ENCODE measurements around the gene TEAD1. TPM values are rescaled to one million over a fixed set of nuclear protein-coding genes. Genes with fewer than 3 reads are reported as not detected.

The TEAD1 gene
- total and polyA plus RNA-seq, 2 donors, result 80.7 to 136 TPM

- Histone ChIP-seq H3K4me3 (ENCODE audit: low read depth, low read length) (no peak overlapping the region), H3K27ac (ENCODE audit: low read depth) (no peak overlapping the region), H3K36me3 (ENCODE audit: insufficient read depth) (no peaks in the 10 kb centered on the region), H3K4me1 (ENCODE audit: insufficient read depth) (no peaks in the 10 kb centered on the region)
- 88% methylated on average over 7 of the region's 7 CpGs for WGBS
- no peak for DNase-seq (ENCODE audit: extremely low spot score)
Observed at GRCh38 chr11:12964650-12965049, 290.4 kb downstream of the TEAD1 start.

- no peak overlapping the region for H3K27ac ChIP-seq (ENCODE audit: low read depth)
- no peak overlapping the region for H3K4me3 ChIP-seq (ENCODE audit: low read depth, low read length)
- H3K36me3 ChIP-seq (ENCODE audit: insufficient read depth), result no peaks in the 10 kb centered on the region
- H3K4me1 ChIP-seq (ENCODE audit: insufficient read depth), result no peaks in the 10 kb centered on the region
- WGBS, result 91% methylated on average over 5 of the region's 5 CpGs
- DNase-seq (ENCODE audit: extremely low spot score), result no peak
Observed at GRCh38 chr11:12966002-12966401, 291.8 kb downstream of the TEAD1 start.

GRCh38 chr11:12968101-12968500, 293.9 kb downstream of the TEAD1 start:
- H3K4me1 ChIP-seq (ENCODE audit: insufficient read depth), result no peaks in the 10 kb centered on the region
- no peak for DNase-seq (ENCODE audit: extremely low spot score)
- no peaks in the 10 kb centered on the region for H3K36me3 ChIP-seq (ENCODE audit: insufficient read depth)
- H3K27ac ChIP-seq (ENCODE audit: low read depth), result no peak overlapping the region
- H3K4me3 ChIP-seq (ENCODE audit: low read depth, low read length), result no peak overlapping the region
- 73% methylated on average over 1 of the region's 1 CpG for WGBS

- WGBS, result 81% methylated on average over 6 of the region's 6 CpGs
- no peaks in the 10 kb centered on the region for H3K4me1 ChIP-seq (ENCODE audit: insufficient read depth)
- no peak for DNase-seq (ENCODE audit: extremely low spot score)
- H3K36me3 ChIP-seq (ENCODE audit: insufficient read depth), result no peaks in the 10 kb centered on the region
- H3K4me3 ChIP-seq (ENCODE audit: low read depth, low read length), result no peak overlapping the region
- no peak overlapping the region for H3K27ac ChIP-seq (ENCODE audit: low read depth)
Observed at GRCh38 chr11:12968826-12969225, 294.6 kb downstream of the TEAD1 start.

GRCh38 chr11:12971955-12972354, 297.7 kb downstream of the TEAD1 start:
- Histone ChIP-seq H3K27ac (ENCODE audit: low read depth) (no peak overlapping the region), H3K4me1 (ENCODE audit: insufficient read depth) (no peaks in the 10 kb centered on the region), H3K4me3 (ENCODE audit: low read depth, low read length) (no peak overlapping the region), H3K36me3 (ENCODE audit: insufficient read depth) (no peaks in the 10 kb centered on the region)
- no peak for DNase-seq (ENCODE audit: extremely low spot score)
- 68% methylated on average over 1 of the region's 1 CpG for WGBS

GRCh38 chr11:12973528-12974181, 299.4 kb downstream of the TEAD1 start:
- H3K36me3 ChIP-seq (ENCODE audit: insufficient read depth), result no peaks in the 10 kb centered on the region
- no peaks in the 10 kb centered on the region for H3K4me1 ChIP-seq (ENCODE audit: insufficient read depth)
- no peak overlapping the region for H3K27ac ChIP-seq (ENCODE audit: low read depth)
- no peak overlapping the region for H3K4me3 ChIP-seq (ENCODE audit: low read depth, low read length)
- DNase-seq (ENCODE audit: extremely low spot score), result no peak
- 19% methylated on average over 1 of the region's 1 CpG for WGBS

- H3K4me1 ChIP-seq (ENCODE audit: insufficient read depth), result no peaks in the 10 kb centered on the region
- 33% methylated on average over 2 of the region's 2 CpGs for WGBS
- H3K27ac ChIP-seq (ENCODE audit: low read depth), result no peak overlapping the region
Observed at GRCh38 chr11:12975195-12975594, 301.0 kb downstream of the TEAD1 start.

GRCh38 chr11:12979928-12980689, 305.9 kb downstream of the TEAD1 start:
- no peak overlapping the region for H3K4me3 ChIP-seq (ENCODE audit: low read depth, low read length)
- no peaks in the 10 kb centered on the region for H3K4me1 ChIP-seq (ENCODE audit: insufficient read depth)
- no peak overlapping the region for H3K27ac ChIP-seq (ENCODE audit: low read depth)
- 44% methylated on average over 8 of the region's 8 CpGs for WGBS
- no peaks in the 10 kb centered on the region for H3K36me3 ChIP-seq (ENCODE audit: insufficient read depth)
- no peak for DNase-seq (ENCODE audit: extremely low spot score)

More at GRCh38 chr11:12975195-12975594, 301.0 kb downstream of the TEAD1 start:
- H3K36me3 ChIP-seq (ENCODE audit: insufficient read depth), result no peaks in the 10 kb centered on the region
- no peak overlapping the region for H3K4me3 ChIP-seq (ENCODE audit: low read depth, low read length)
- no peak for DNase-seq (ENCODE audit: extremely low spot score)

GRCh38 chr11:12981676-12982522, 307.7 kb downstream of the TEAD1 start:
- Histone ChIP-seq H3K36me3 (ENCODE audit: insufficient read depth) (no peaks in the 10 kb centered on the region), H3K4me1 (ENCODE audit: insufficient read depth) (no peaks in the 10 kb centered on the region), H3K4me3 (ENCODE audit: low read depth, low read length) (no peak overlapping the region), H3K27ac (ENCODE audit: low read depth) (no peak overlapping the region)
- WGBS, result 77% methylated on average over 3 of the region's 3 CpGs
- no peak for DNase-seq (ENCODE audit: extremely low spot score)

- Histone ChIP-seq H3K4me1 (ENCODE audit: insufficient read depth) (no peaks in the 10 kb centered on the region), H3K4me3 (ENCODE audit: low read depth, low read length) (no peak overlapping the region), H3K36me3 (ENCODE audit: insufficient read depth) (no peaks in the 10 kb centered on the region), H3K27ac (ENCODE audit: low read depth) (no peak overlapping the region)
- WGBS, result 83% methylated on average over 7 of the region's 7 CpGs
- DNase-seq (ENCODE audit: extremely low spot score), result no peak
Observed at GRCh38 chr11:12983336-12983735, 309.1 kb downstream of the TEAD1 start.

GRCh38 chr11:12986194-12986898, 312.1 kb downstream of the TEAD1 start:
- DNase-seq (ENCODE audit: extremely low spot score), result no peak
- Histone ChIP-seq H3K27ac (ENCODE audit: low read depth) (no peak overlapping the region), H3K4me3 (ENCODE audit: low read depth, low read length) (no peak overlapping the region), H3K36me3 (ENCODE audit: insufficient read depth) (no peaks in the 10 kb centered on the region), H3K4me1 (ENCODE audit: insufficient read depth) (no peaks in the 10 kb centered on the region)
- 77% methylated on average over 8 of the region's 8 CpGs for WGBS

GRCh38 chr11:12989428-12990161, 315.4 kb downstream of the TEAD1 start:
- H3K27ac ChIP-seq (ENCODE audit: low read depth), result no peak overlapping the region
- 79% methylated on average over 13 of the region's 13 CpGs for WGBS
- no peak for DNase-seq (ENCODE audit: extremely low spot score)
- no peaks in the 10 kb centered on the region for H3K4me1 ChIP-seq (ENCODE audit: insufficient read depth)
- no peak overlapping the region for H3K4me3 ChIP-seq (ENCODE audit: low read depth, low read length)
- no peaks in the 10 kb centered on the region for H3K36me3 ChIP-seq (ENCODE audit: insufficient read depth)

- DNase-seq (ENCODE audit: extremely low spot score), result no peak
- Histone ChIP-seq H3K4me1 (ENCODE audit: insufficient read depth) (no peaks in the 10 kb centered on the region), H3K4me3 (ENCODE audit: low read depth, low read length) (no peak overlapping the region), H3K36me3 (ENCODE audit: insufficient read depth) (no peaks in the 10 kb centered on the region), H3K27ac (ENCODE audit: low read depth) (no peak overlapping the region)
- WGBS, result 36% methylated on average over 1 of the region's 1 CpG
Observed at GRCh38 chr11:12990162-12990480, 315.9 kb downstream of the TEAD1 start.
